Measurements from ENCODE around the gene NGB. TPM values are rescaled to one million over a fixed set of nuclear protein-coding genes. Genes with fewer than 3 reads are reported as not detected.

NGB gene
- total and polyA plus RNA-seq, 2 donors (not counting 1 experiment from before 2014, with no cell fraction given) = not detected

- H3K4me3 ChIP-seq (ENCODE audit: control extremely low read depth in 1 of 5, extremely low read depth in 1 of 5, insufficient read depth in 1 of 5, low read depth in 2 of 5, low read length in 4 of 5) = no peak overlapping the region
- no peak for TF ChIP-seq CTCF (IDR thresholded peaks at IDR 0.05)
- no peak for TF ChIP-seq EZH2 (IDR thresholded peaks at IDR 0.05; ENCODE audit: borderline replicate concordance, insufficient read depth, low read depth, low read length, poor library complexity, severe bottlenecking)
- no peak overlapping the region for H3K4me3 Mint-ChIP-seq
- peaks cover 7 to 21% of the 10 kb centered on the region in 2 donors for H3K4me1 ChIP-seq (ENCODE audit: control insufficient read depth in 2 of 2, insufficient read depth in 2 of 2, low read length in 2 of 2)
- no peak overlapping the region for H3K4me2 ChIP-seq (replicated peaks; ENCODE audit: low read depth, low read length, poor library complexity, severe bottlenecking)
- no peaks in the 10 kb centered on the region for H3K79me2 ChIP-seq (ENCODE audit: control insufficient read depth, insufficient read depth, low read length)
- H4K20me1 ChIP-seq (ENCODE audit: control insufficient read depth, insufficient read depth, low read length, poor library complexity, severe bottlenecking) = no peaks in the 10 kb centered on the region
- no peaks in the 10 kb centered on the region for H3K9me3 ChIP-seq (ENCODE audit: control extremely low read depth in 1 of 3, control insufficient read depth in 2 of 3, insufficient read depth in 1 of 3, low read length in 2 of 3)
- H3K9me3 Mint-ChIP-seq (ENCODE audit: insufficient read depth) = no peaks in the 10 kb centered on the region
- H3K4me1 Mint-ChIP-seq = peaks cover 14% of the 10 kb centered on the region
- H2AFZ ChIP-seq (ENCODE audit: insufficient read depth, low read depth, low read length, poor library complexity, severe bottlenecking) = no peak overlapping the region
- H3K27ac Mint-ChIP-seq = no peak overlapping the region
- 90% methylated on average over 2 of the region's 3 CpGs for WGBS (ENCODE audit: insufficient coverage)
- no peak for ATAC-seq (ENCODE audit: low read depth)
- H3K9ac ChIP-seq (ENCODE audit: low read length) = no peak overlapping the region
- no peak for DNase-seq
- H3K27me3 ChIP-seq (replicated peaks in 1 of 4; ENCODE audit: control extremely low read depth in 1 of 4, control insufficient read depth in 3 of 4, insufficient read depth in 4 of 4, low read length in 3 of 4) = no peaks in the 10 kb centered on the region
- ChIA-PET POLR2A (interaction anchor here (0.7 kb wide), 1 partner anchor 403 kb away, joined by 5 read pairs; no protein-coding TSS in a partner anchor), CTCF (interaction anchor here (1.0 to 2.7 kb wide), 5 partner anchors 8 to 244 kb away, joined by 3 to 19 read pairs (median 3); partner anchors contain the start of genes SAMD15 and TMED8)
- H3K27ac ChIP-seq (ENCODE audit: low read length in 2 of 2) = no peak overlapping the region
- intact Hi-C loops (cut with micrococcal nuclease) = no loop called here
- H3K27me3 Mint-ChIP-seq = no peaks in the 10 kb centered on the region
- peaks cover 0 to 3% of the 10 kb centered on the region in 2 experiments for H3K36me3 ChIP-seq (replicated peaks in 1 of 2; ENCODE audit: control extremely low read depth in 1 of 2, control insufficient read depth in 1 of 2, extremely low read depth in 1 of 2, insufficient read depth in 2 of 2, low read length in 1 of 2)
These were observed 36.0 kb upstream of the NGB start for GRCh38 chr14:77306851-77307496.

GRCh38 chr14:77306416-77306815 is 35.4 kb upstream of the NGB start:
- CTCF ChIA-PET = interaction anchor here (1.0 to 2.7 kb wide), 3 partner anchors 9 to 245 kb away, joined by 3 to 19 read pairs (median 4); no protein-coding TSS in a partner anchor
- H3K9ac ChIP-seq (ENCODE audit: low read length) = no peak overlapping the region
- 100% methylated on average over 2 of the region's 3 CpGs for WGBS (ENCODE audit: insufficient coverage)

More at GRCh38 chr14:77306416-77306815, 35.4 kb upstream of the NGB start:
- peaks cover 14% of the 10 kb centered on the region for H3K4me1 Mint-ChIP-seq
- H3K27me3 Mint-ChIP-seq = no peaks in the 10 kb centered on the region
- H3K27ac ChIP-seq (ENCODE audit: low read length in 2 of 2) = no peak overlapping the region
- H3K27me3 ChIP-seq (replicated peaks in 1 of 4; ENCODE audit: control extremely low read depth in 1 of 4, control insufficient read depth in 3 of 4, insufficient read depth in 4 of 4, low read length in 3 of 4) = no peaks in the 10 kb centered on the region
- ATAC-seq (ENCODE audit: low read depth) (no peak), DNase-seq (no peak)
- no peaks in the 10 kb centered on the region for H3K9me3 Mint-ChIP-seq (ENCODE audit: insufficient read depth)
- POLR2A ChIA-PET = no interaction called here
- H3K4me2 ChIP-seq (replicated peaks; ENCODE audit: low read depth, low read length, poor library complexity, severe bottlenecking) = no peak overlapping the region
- no peaks in the 10 kb centered on the region for H3K9me3 ChIP-seq (ENCODE audit: control extremely low read depth in 1 of 3, control insufficient read depth in 2 of 3, insufficient read depth in 1 of 3, low read length in 2 of 3)
- no peaks in the 10 kb centered on the region for H4K20me1 ChIP-seq (ENCODE audit: control insufficient read depth, insufficient read depth, low read length, poor library complexity, severe bottlenecking)
- H3K4me3 Mint-ChIP-seq = no peak overlapping the region
- peaks cover 0 to 3% of the 10 kb centered on the region in 2 experiments for H3K36me3 ChIP-seq (replicated peaks in 1 of 2; ENCODE audit: control extremely low read depth in 1 of 2, control insufficient read depth in 1 of 2, extremely low read depth in 1 of 2, insufficient read depth in 2 of 2, low read length in 1 of 2)
- no peak overlapping the region for H2AFZ ChIP-seq (ENCODE audit: insufficient read depth, low read depth, low read length, poor library complexity, severe bottlenecking)
- no peak overlapping the region for H3K4me3 ChIP-seq (ENCODE audit: control extremely low read depth in 1 of 5, extremely low read depth in 1 of 5, insufficient read depth in 1 of 5, low read depth in 2 of 5, low read length in 4 of 5)
- TF ChIP-seq EZH2 (IDR thresholded peaks at IDR 0.05; ENCODE audit: borderline replicate concordance, insufficient read depth, low read depth, low read length, poor library complexity, severe bottlenecking) = no peak
- no peak for TF ChIP-seq CTCF (IDR thresholded peaks at IDR 0.05)
- H3K4me1 ChIP-seq (ENCODE audit: control insufficient read depth in 2 of 2, insufficient read depth in 2 of 2, low read length in 2 of 2) = peaks cover 7 to 21% of the 10 kb centered on the region in 2 donors
- intact Hi-C loops (cut with micrococcal nuclease) = no loop called here
- no peak overlapping the region for H3K27ac Mint-ChIP-seq
- H3K79me2 ChIP-seq (ENCODE audit: control insufficient read depth, insufficient read depth, low read length) = no peaks in the 10 kb centered on the region

Measured in B cell (primary cell).